ENCODE data around the gene LCN10. TPM values are rescaled to one million over a fixed set of nuclear protein-coding genes. Genes with fewer than 3 reads are reported as not detected.

The LCN10 gene
- polyA plus RNA-seq, 12 donors: 2.0 to 21.3 (median 7.1) TPM; not detected in 1

DNA sequence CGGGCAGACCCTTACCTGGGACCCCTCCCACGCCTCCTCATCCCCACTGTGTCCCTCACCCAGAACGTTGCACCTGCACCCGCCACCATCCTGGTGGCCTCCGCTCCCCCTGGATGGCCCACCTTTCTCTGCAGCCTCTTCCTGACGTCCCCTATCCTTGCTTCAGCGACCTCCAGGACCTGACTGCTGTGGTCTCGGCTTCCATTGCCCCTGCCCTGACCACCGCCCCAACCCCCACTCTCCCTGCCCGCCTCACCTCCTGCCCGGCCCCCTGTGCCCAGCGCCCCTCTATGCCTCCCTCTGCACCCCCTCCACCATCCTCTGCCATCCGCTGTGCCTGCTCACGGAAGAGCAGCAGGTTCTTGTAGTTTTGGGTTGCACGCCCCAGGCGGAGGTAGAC lies 2.2 kb downstream of the LCN10 start:
- DNase-seq: no peak

GRCh38 chr9:136740069-136740468 lies 2.7 kb downstream of the LCN10 start:
- DNase-seq: no peak

GRCh38 chr9:136739509-136739908 lies 3.2 kb downstream of the LCN10 start:
- no peak for DNase-seq

- DNase-seq: no peak
Observed at GRCh38 chr9:136738960-136739359, 3.8 kb downstream of the LCN10 start.

- no peak for DNase-seq
Observed at GRCh38 chr9:136735812-136736480, 6.8 kb downstream of the LCN10 start.

GRCh38 chr9:136734837-136735496 lies 7.8 kb downstream of the LCN10 start:
- DNase-seq: no peak

DNA sequence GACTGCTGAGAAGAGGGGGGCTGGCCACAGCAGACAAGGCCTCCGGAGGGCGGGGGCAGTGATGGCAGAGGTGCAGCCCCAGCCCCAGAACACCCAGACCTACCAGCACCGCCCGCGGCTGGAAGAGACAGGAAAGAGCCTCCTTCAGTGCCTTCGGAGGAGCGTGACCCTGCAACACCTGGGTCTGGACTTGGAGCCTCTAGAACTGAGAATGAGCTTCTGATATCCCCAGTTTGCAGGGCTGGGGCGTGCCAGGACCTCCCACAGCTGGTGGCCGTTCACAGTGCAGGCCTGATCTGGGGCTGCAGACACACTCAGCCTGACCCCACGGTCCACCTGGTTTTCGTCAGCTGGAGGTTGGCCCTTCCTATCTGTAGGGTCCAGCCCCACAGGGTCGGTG lies 9.1 kb downstream of the LCN10 start:
- no peak for DNase-seq

- DNase-seq: no peak
Observed at GRCh38 chr9:136732444-136733178, 10.1 kb downstream of the LCN10 start.

DNA sequence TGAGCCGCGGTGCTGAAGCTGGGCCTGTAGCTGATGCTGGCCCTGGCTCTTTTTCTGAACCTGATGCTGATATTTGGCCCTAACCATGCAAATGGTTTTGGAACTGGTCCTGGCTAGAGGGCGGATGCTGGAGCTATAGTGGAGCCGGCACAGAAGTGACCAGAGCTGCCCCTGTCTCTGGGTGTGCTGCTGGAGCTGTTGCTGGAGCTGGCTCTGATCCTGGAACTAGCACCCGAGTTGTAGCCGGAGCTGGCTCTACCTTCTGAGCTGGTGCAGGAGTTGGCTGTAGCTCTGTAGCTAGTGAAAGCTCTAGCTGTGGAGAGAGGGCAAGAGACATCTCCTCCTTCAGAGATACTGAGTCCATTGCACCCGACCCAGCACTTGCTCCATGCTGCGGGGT lies 12.8 kb downstream of the LCN10 start:
- no peak for DNase-seq

DNA sequence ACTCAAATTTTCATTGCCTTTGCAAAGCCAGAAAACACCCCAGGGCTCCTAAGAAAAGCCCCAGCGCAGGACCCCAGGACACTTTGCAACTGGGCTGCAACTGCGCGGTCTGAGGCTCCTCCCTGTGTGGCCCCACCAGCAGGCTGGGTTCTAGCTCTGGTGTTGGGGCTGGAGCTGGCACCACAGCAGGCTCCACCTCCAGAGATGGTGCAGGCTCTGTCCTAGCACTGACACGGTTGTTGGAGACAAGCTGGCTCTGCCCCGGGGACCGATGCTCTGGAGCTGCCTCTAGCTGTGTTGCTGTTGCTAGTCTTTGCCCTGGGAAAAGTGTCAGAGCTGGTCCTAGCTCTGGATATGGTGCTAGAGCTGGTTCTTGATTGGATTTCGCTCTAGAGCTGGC lies 13.6 kb downstream of the LCN10 start:
- no peak for DNase-seq

GRCh38 chr9:136728548-136729123 lies 14.1 kb downstream of the LCN10 start:
- no peak for DNase-seq

- DNase-seq: peak; percentile 94
Observed at GRCh38 chr9:136728080-136728547, 14.6 kb downstream of the LCN10 start.

DNA sequence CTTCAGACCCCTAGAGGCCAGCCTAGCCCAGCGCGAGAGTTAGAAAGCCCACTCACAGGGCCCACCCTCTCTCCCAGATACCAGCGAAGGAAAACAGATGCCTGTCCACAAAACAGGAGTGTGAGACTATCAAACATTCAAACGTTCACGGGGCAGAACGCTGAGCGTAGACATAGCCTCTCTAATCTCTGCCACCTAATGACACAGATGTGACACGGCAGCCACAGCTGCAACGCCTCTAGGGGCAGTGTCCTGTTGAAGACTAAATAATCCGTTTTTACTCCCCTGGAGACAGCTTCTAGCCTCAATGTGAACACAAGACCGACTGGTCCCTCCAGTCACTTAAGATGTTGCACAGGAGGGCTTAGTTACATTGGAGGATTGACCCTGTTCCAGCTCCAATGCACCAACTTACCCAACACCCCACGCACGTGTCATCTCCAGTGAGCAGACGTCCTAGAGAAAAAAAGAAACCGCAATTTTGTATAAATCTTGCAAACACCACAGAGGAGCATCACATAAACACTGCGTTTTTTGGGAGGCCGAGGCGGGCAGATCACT lies 16.0 kb downstream of the LCN10 start:
- DNase-seq: no peak

DNA sequence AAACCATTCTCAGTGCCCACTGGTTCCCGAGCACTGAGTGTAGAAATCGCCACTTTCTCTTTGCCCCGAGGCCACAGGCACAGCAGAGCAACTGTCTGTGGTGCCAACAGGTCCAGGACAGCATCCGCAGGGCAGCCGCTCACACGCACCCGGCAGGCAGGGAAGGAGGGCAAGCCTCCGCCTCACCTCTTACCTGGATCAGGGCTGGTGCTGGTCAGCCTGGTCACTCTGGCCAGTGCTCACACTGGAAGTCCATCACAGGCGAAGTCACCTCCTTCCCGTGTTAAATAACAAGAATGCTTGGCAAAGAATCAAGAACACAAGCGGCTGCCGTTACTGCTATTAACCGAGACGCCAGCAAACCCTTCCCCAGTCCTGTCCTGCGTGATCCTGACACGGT lies 16.6 kb downstream of the LCN10 start:
- no peak for DNase-seq

- no peak for DNase-seq
Observed at GRCh38 chr9:136725612-136726011, 17.1 kb downstream of the LCN10 start.

DNA sequence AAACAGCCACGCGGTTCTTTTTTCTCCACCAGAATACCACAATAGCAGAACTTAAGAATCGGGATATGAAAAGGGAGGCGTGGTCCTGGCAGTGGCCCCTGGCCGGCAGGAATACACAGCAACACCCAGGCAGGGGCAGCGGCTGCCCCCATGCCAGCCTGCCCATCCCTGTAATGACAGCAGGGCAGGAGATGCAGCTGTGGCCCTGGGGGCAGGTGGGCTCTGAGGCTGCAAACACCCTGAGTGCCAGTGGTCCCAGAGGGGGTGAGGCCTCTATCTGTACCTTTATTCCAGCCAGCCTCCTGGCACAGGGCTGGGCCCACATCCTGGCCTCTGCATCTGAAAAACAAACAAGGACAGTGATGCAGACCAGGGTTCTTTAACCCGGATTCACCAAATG lies 18.0 kb downstream of the LCN10 start:
- DNase-seq: no peak

DNA sequence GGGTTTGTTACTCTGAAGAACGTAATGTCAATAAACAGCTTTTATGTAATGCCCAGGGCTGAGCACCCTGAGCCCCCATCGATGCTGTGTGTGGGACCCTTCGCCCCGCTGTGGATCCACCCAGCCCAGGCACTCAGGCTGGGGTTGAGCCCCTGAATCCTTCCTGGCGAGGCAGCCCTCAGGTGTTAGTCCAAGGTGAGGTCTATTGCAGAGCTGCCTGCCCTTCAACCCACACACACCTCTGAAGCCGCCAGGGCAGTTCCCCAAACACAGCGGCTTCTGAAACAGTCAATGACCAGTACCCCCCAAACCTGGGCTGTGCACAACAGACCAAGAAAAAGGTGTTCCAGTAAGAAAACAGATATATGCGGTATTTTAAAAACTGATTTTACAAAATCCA lies 18.8 kb downstream of the LCN10 start:
- DNase-seq: no peak

- DNase-seq: no peak
Observed at GRCh38 chr9:136723362-136723976, 19.3 kb downstream of the LCN10 start.

DNA sequence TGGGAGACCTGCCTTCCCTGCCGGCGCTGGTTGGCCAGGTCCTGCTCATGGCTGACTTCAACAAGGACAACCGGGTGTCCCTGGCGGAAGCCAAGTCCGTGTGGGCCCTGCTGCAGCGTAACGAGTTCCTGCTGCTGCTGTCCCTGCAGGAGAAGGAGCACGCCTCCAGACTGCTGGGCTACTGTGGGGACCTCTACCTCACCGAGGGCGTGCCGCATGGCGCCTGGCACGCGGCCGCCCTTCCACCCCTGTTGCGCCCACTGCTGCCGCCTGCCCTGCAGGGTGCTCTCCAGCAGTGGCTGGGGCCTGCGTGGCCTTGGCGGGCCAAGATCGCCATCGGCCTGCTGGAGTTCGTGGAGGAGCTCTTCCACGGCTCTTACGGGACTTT lies 19.8 kb downstream of the LCN10 start:
- DNase-seq: no peak

DNA sequence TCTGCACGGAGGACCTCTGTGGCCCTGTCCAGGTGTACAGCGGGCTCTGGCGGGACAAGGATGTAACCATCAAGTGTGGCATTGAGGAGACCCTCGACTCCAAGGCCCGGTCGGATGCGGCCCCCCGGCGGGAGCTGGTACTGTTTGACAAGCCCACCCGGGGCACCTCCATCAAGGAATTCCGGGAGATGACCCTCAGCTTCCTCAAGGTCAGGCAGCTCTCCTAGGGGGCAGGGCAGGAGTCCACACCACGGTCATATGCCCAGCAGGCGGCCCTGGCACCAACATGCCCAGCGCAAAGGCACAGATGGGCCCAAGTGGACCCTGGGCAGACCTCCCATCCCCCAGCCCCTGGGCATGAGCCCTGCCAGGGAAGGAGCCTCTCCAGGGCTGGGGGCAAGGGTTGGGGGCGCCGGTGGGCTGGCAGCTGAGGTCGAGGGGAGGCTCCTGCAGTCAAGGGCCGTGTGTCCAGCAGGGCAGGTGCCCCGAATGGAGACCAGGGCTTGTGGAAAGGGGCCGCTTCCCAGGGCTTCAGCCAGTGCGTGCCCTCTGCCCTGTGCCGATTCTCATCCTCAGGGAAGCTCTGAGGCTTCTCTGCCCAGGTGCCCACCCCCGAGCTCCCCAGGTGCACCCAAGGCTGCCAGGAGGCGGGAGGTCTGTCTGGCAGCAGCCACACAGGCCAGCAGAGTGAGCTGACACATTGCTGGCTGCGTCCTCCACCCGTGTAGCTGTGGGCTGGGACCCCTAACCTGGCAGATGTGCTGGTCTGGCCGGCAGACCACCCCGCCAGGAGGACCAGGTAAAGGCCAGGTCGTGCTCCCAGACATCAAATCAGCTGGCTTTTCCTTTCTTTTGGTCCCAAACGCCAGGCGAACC lies 20.4 kb downstream of the LCN10 start:
- no peak for DNase-seq
